ENCODE data around the gene ARF3. TPM values are rescaled to one million over a fixed set of nuclear protein-coding genes. Genes with fewer than 3 reads are reported as not detected.

The ARF3 gene
- total RNA-seq, 1 experiment from 2014 or later: 257 TPM

DNA sequence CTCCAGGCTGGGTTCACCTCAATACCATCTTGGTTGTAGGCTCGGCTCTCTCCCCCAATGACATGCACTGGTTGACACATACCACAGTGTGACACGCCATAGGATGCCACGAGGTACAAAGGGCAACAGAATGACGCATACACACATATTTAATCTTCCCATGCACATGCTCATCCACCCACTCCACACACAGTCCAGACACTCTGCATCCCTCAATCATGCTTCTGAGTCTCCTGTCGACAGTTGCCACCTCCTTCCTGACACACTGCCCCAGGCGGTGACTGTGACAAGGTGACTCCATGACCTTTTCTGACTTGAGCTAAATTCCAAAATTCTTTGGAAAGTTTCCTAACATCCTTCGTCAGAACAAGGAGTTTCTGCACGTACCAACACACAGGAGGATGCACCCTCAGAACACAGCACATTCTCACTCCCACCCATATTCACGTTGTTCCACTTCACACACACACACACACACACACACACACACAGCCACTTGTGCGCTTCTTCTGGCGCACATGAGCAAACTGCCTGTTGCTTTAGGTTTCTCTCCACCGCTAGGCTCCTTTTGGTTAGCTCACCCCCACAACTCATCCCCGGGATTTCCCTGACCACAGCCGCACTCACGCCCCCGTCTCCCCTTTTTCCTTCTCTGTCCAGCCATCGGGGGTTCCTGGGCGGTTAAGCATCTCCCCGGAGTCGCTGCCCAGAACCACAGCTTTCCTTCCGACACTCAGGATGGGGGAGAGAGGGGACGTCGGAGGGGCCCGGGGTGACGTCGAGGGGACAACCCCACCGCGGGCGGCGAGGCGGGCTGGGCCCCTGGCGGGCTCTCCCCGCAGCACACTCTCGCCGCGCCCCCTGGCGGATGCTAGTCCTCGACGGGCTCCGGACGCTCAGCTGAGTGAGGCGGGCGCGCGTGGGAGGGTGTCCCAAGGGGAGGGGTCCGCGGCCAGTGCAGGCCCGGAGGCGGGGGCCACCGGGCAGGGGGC, 20.3 kb upstream of the ARF3 start:
- Histone ChIP-seq H3K4me3 (ENCODE audit: low read depth, low read length) (peak overlapping the region; percentile 48), H3K27me3 (replicated peaks; ENCODE audit: control insufficient read depth, insufficient read depth, low read length) (peaks cover 14% of the 10 kb centered on the region), H3K4me1 (peaks cover 23% of the 10 kb centered on the region), H3K36me3 (ENCODE audit: control insufficient read depth, insufficient read depth, low read length) (no peaks in the 10 kb centered on the region), H3K9me3 (no peaks in the 10 kb centered on the region)
- TF ChIP-seq, protein P1, sequence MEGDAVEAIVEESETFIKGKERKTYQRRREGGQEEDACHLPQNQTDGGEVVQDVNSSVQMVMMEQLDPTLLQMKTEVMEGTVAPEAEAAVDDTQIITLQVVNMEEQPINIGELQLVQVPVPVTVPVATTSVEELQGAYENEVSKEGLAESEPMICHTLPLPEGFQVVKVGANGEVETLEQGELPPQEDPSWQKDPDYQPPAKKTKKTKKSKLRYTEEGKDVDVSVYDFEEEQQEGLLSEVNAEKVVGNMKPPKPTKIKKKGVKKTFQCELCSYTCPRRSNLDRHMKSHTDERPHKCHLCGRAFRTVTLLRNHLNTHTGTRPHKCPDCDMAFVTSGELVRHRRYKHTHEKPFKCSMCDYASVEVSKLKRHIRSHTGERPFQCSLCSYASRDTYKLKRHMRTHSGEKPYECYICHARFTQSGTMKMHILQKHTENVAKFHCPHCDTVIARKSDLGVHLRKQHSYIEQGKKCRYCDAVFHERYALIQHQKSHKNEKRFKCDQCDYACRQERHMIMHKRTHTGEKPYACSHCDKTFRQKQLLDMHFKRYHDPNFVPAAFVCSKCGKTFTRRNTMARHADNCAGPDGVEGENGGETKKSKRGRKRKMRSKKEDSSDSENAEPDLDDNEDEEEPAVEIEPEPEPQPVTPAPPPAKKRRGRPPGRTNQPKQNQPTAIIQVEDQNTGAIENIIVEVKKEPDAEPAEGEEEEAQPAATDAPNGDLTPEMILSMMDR (IDR thresholded peaks at IDR 0.05; ENCODE audit: insufficient read depth in 1 of 2, low read depth in 1 of 2, low read length in 1 of 2, severe bottlenecking in 1 of 2, unreplicated experiment in 1 of 2): peak; percentile 79 to 91
- no TSS peak for BruUV-seq (replicated peaks)
- no peak overlapping the region for H3K27ac Mint-ChIP-seq (ENCODE audit: unreplicated experiment)
- POLR2A ChIA-PET: no interaction called here
- intact Hi-C loops (cut with micrococcal nuclease; ENCODE audit: unreplicated experiment): loop anchor here (2.0 to 5.0 kb wide), 3 partner anchors 21 to 125 kb away; partner anchors contain the start of genes ARF3 and DDX23
- peaks cover 17% of the 10 kb centered on the region for H3K36me3 Mint-ChIP-seq (ENCODE audit: insufficient read depth, unreplicated experiment)
- peaks cover 23% of the 10 kb centered on the region for H3K27me3 Mint-ChIP-seq (ENCODE audit: insufficient read depth, unreplicated experiment)
- CTCF ChIA-PET: interaction anchor here (0.5 to 7.8 kb wide), 11 partner anchors 9 to 125 kb away, joined by 3 to 90 read pairs (median 5); partner anchors contain the start of genes ARF3, DDN and DDX23
- no peaks in the 10 kb centered on the region for H3K9me3 Mint-ChIP-seq (ENCODE audit: unreplicated experiment)
- H3K4me3 Mint-ChIP-seq (ENCODE audit: unreplicated experiment): peak overlapping the region; percentile 0
- DNase-seq: peak; percentile 61 to 86
- H3K4me1 Mint-ChIP-seq (ENCODE audit: low read depth, unreplicated experiment): peaks cover 17% of the 10 kb centered on the region

DNA sequence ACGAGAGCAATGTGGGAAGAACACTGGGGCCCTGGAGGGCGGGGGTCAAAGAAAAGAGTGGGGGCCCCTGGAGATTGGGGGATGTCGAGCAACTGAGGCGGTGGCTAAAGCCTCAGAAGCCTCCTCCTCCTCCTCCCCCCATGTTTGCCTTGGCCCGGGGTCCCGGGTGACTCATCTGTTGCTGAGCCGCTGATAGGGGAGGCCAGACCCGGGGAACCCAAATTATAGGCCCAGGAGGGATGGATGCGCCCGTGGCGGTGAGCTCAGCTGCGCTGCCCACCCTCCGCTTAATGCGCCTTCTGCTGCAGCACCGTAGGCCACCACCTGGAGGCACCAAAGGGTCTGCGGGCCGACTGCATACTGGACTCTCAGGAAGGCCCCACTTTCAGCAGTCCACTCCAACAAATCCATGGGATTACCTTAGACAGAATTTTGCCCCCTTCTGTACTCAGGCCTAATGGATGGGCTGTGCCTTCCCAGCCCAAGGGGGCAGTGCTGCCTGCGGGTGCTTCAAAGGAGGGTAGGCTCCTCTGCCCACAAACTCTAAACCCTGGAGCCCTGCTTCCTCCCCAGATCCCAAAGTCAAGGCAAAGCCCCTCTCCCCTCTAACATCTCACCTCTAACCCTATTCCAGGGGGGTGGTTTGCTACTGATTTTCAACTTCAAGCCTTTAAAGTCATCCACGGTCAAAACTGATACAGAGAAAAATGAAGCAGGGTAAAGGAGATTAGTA, 16.8 kb upstream of the ARF3 start:
- Mint-ChIP-seq H3K4me1 (ENCODE audit: low read depth, unreplicated experiment) (peaks cover 21% of the 10 kb centered on the region), H3K27ac (ENCODE audit: unreplicated experiment) (no peak overlapping the region), H3K36me3 (ENCODE audit: insufficient read depth, unreplicated experiment) (peaks cover 6% of the 10 kb centered on the region), H3K4me3 (ENCODE audit: unreplicated experiment) (no peak overlapping the region), H3K9me3 (ENCODE audit: unreplicated experiment) (no peaks in the 10 kb centered on the region), H3K27me3 (ENCODE audit: insufficient read depth, unreplicated experiment) (peaks cover 11% of the 10 kb centered on the region)
- no peaks in the 10 kb centered on the region for H3K9me3 ChIP-seq
- H3K36me3 ChIP-seq (ENCODE audit: control insufficient read depth, insufficient read depth, low read length): no peaks in the 10 kb centered on the region
- TF ChIP-seq, protein P1 (IDR thresholded peaks at IDR 0.05; ENCODE audit: insufficient read depth in 1 of 2, low read depth in 1 of 2, low read length in 1 of 2, severe bottlenecking in 1 of 2, unreplicated experiment in 1 of 2): peak; percentile 35 to 51
- ChIA-PET POLR2A (no interaction called here), CTCF (no interaction called here)
- intact Hi-C loops (cut with micrococcal nuclease; ENCODE audit: unreplicated experiment): no loop called here
- DNase-seq: peak in 1 of 2 experiments; percentile 42
- no TSS peak for BruUV-seq (replicated peaks)
- H3K4me3 ChIP-seq (ENCODE audit: low read depth, low read length): no peak overlapping the region
- peaks cover 40% of the 10 kb centered on the region for H3K4me1 ChIP-seq
- H3K27me3 ChIP-seq (replicated peaks; ENCODE audit: control insufficient read depth, insufficient read depth, low read length): peaks cover 4% of the 10 kb centered on the region

DNA sequence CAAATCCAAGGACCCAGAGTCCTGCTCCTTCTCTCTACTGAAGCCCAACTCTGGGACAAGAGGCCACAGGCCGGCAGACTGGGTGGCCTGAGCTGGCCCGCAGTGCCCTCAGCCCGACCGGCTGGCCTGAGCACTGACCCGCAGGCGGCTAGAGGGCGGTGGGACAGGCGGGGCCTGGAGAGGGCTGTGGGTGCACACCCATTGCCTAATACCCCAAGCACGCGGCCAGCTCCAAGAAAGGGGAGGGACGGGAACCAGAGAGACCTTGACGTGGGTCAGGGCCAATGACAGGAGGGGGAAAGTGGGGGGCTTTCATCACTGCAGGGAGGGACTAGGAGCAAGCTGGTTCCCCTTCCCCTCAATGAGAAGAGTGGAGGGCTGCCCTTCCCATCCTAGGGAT, 16.2 kb upstream of the ARF3 start:
- H3K36me3 ChIP-seq (ENCODE audit: control insufficient read depth, insufficient read depth, low read length): no peaks in the 10 kb centered on the region
- Mint-ChIP-seq H3K4me1 (ENCODE audit: low read depth, unreplicated experiment) (peaks cover 27% of the 10 kb centered on the region), H3K4me3 (ENCODE audit: unreplicated experiment) (no peak overlapping the region), H3K36me3 (ENCODE audit: insufficient read depth, unreplicated experiment) (peaks cover 6% of the 10 kb centered on the region), H3K27me3 (ENCODE audit: insufficient read depth, unreplicated experiment) (peaks cover 9% of the 10 kb centered on the region), H3K27ac (ENCODE audit: unreplicated experiment) (no peak overlapping the region), H3K9me3 (ENCODE audit: unreplicated experiment) (no peaks in the 10 kb centered on the region)
- peaks cover 1% of the 10 kb centered on the region for H3K27me3 ChIP-seq (replicated peaks; ENCODE audit: control insufficient read depth, insufficient read depth, low read length)
- DNase-seq: no peak
- TF ChIP-seq, protein P1 (IDR thresholded peaks at IDR 0.05; ENCODE audit: insufficient read depth in 1 of 2, low read depth in 1 of 2, low read length in 1 of 2, severe bottlenecking in 1 of 2, unreplicated experiment in 1 of 2): no peak
- POLR2A ChIA-PET: no interaction called here
- CTCF ChIA-PET: no interaction called here
- intact Hi-C loops (cut with micrococcal nuclease; ENCODE audit: unreplicated experiment): no loop called here
- H3K9me3 ChIP-seq: no peaks in the 10 kb centered on the region
- BruUV-seq (replicated peaks): no TSS peak
- no peak overlapping the region for H3K4me3 ChIP-seq (ENCODE audit: low read depth, low read length)
- H3K4me1 ChIP-seq: peaks cover 41% of the 10 kb centered on the region

Measured in Caco-2 (cell line).